PFSK-1 (cell line): ENCODE results near the gene KLHL5.

ENCODE experiments used
- FOXP2 ChIP-seq: optimal IDR thresholded peaks from 2 replicates; pipeline ENCODE3; 2011; ENCODE audit warnings: borderline replicate concordance, control low read depth, inconsistent platforms; ENCODE audit not compliant: insufficient read depth; ENCODE audit errors: extremely low read length, extremely low read depth
- POLR2AphosphoS5 ChIP-seq: IDR thresholded peaks from 2 replicates; pipeline ENCODE4 v1.6.1; 2012; ENCODE audit warnings: low read depth, mild to moderate bottlenecking, control low read depth, low read length, moderate library complexity
- REST ChIP-seq, 2 experiments: IDR thresholded peaks; 2 replicates each; pipeline versions ENCODE4 v1.6.1 to v1.8.0; 2011 to 2012; ENCODE audit warnings: low read depth in 2 of 2, low read length in 2 of 2, control low read depth in 1 of 2, inconsistent platforms in 1 of 2, mild to moderate bottlenecking in 1 of 2, moderate library complexity in 1 of 2; ENCODE audit not compliant: insufficient read depth in 1 of 2
- SIN3A ChIP-seq: IDR thresholded peaks from 2 replicates; pipeline ENCODE4 v1.6.1; 2012; ENCODE audit warnings: mild to moderate bottlenecking, low read length, moderate library complexity, borderline replicate concordance; ENCODE audit not compliant: insufficient read depth
- TAF1 ChIP-seq: IDR thresholded peaks from 2 replicates; pipeline ENCODE4 v1.6.1; 2012; ENCODE audit warnings: low read length, control low read depth, borderline replicate concordance; ENCODE audit not compliant: insufficient read depth

- TF ChIP-seq POLR2AphosphoS5 (no peak), SIN3A (no peak), TAF1 (no peak), REST (IDR thresholded peaks at IDR 0.05; ENCODE audit: insufficient read depth in 1 of 2, low read depth in 2 of 2, low read length in 2 of 2) (no peak), FOXP2 (no peak)
These were observed 16.2 kb upstream of the KLHL5 start for GRCh38 chr4:39045827-39046221.
